ENCODE data around the gene GDA.

The GDA gene

DNA sequence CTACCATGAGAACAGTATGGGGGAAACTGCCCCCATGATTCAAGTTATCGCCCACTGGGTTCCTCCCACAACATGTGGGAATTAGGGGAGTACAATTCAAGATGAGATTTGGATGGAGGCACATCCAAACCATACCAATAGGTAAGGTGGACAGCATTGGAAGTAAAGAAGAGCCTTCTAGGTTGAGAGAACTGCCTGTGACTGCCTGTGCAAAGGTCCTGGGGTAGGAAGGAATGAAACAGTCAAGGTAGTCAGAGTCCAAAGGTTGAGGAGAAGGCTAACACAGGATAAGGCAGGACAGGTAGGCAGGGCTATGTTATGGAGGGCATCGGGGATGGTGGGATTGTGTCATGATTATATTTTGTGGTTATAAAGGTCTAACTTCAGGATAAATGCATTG lies 6.1 kb downstream of the GDA start:
- no peak for TF ChIP-seq CTCF (conservative IDR thresholded peaks at IDR 0.05; ENCODE audit: control insufficient read depth, insufficient read depth, low read depth, low read length)
- no peak for DNase-seq (ENCODE audit: low read depth)
- no peak overlapping the region for H3K4me3 ChIP-seq (ENCODE audit: control insufficient read depth, low read depth, low read length)

DNA sequence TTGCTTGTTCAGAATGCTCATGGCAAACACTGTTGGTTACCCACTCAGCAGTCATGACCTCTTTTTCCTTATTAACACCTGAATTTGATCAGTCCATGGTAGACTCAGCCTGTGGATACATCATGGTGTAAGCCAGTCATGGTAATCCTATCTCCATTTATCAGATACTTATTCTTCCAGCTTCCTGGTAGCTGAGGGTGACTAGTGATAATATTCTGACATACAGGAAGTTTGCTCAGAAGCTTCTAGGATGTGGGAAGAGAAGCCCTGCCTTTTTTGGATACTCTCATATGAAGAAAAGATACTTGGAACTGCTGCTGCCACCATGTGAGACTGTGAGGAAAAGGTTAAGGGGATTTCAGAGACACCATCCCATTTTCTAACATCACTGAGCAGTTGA lies 7.3 kb downstream of the GDA start:
- H3K4me3 ChIP-seq (ENCODE audit: control insufficient read depth, low read depth, low read length) = no peak overlapping the region
- DNase-seq (ENCODE audit: low read depth) = no peak
- no peak for TF ChIP-seq CTCF (conservative IDR thresholded peaks at IDR 0.05; ENCODE audit: control insufficient read depth, insufficient read depth, low read depth, low read length)

GRCh38 chr9:72158680-72159079 lies 9.4 kb downstream of the GDA start:
- DNase-seq (ENCODE audit: low read depth) = no peak
- no peak for TF ChIP-seq CTCF (conservative IDR thresholded peaks at IDR 0.05; ENCODE audit: control insufficient read depth, insufficient read depth, low read depth, low read length)
- H3K4me3 ChIP-seq (ENCODE audit: control insufficient read depth, low read depth, low read length) = no peak overlapping the region

DNA sequence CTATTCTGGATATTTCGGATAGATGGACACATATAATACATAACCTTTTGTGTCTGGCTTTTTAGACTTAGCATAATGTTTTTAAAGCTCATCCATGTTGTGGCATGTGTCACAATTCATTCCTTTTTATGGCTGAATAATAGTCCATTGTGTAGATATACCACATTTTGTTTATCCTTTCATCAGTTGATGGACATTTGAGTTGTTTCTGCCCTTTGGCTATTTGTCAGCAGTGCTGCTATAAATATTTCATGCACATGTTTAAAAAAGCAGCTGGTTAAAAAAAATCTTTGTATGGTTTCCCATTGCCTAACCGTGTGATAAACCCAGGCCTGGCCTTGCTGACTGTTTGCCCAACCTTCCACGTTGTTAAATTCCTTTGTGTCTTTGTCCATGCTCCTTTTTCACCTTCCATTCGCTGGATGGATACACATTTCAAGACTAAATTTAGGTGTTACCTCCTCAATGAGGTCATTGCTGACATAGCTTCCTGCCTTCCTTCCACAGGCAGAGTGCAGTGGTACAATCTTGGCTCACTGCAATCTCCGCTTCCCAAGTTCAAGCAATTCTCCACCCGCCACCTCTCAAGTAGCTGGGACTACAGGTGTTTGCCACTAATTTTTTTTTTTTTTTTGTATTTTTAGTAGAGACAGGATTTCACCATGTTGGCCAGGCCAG lies 11.3 kb downstream of the GDA start:
- H3K4me3 ChIP-seq (ENCODE audit: control insufficient read depth, low read depth, low read length) = no peak overlapping the region
- no peak for TF ChIP-seq CTCF (conservative IDR thresholded peaks at IDR 0.05; ENCODE audit: control insufficient read depth, insufficient read depth, low read depth, low read length)
- DNase-seq (ENCODE audit: low read depth) = no peak

GRCh38 chr9:72165326-72165725 lies 16.1 kb downstream of the GDA start:
- no peak for TF ChIP-seq CTCF (conservative IDR thresholded peaks at IDR 0.05; ENCODE audit: control insufficient read depth, insufficient read depth, low read depth, low read length)
- no peak overlapping the region for H3K4me3 ChIP-seq (ENCODE audit: control insufficient read depth, low read depth, low read length)
- no peak for DNase-seq (ENCODE audit: low read depth)

- H3K4me3 ChIP-seq (ENCODE audit: control insufficient read depth, low read depth, low read length) = no peak overlapping the region
- no peak for DNase-seq (ENCODE audit: low read depth)
- TF ChIP-seq CTCF (conservative IDR thresholded peaks at IDR 0.05; ENCODE audit: control insufficient read depth, insufficient read depth, low read depth, low read length) = no peak
Measured at GRCh38 chr9:72165821-72166547, 16.7 kb downstream of the GDA start.

All from fibroblast of mammary gland (primary cell).